Astrocyte (in vitro differentiated cells and primary cell): ENCODE data around the gene CEP20.

Experiments
- EZH2 ChIP-seq: IDR thresholded peaks from 2 replicates; pipeline ENCODE4 v1.6.1; 2012; ENCODE audit warnings: mild to moderate bottlenecking, low read length, inconsistent platforms; ENCODE audit not compliant: insufficient read depth
- TF ChIP-seq, protein P1 (sequence below): IDR thresholded peaks from 2 replicates; pipeline ENCODE4 v1.5.1; 2011; ENCODE audit warnings: low read depth, mild to moderate bottlenecking, inconsistent platforms, low read length, moderate library complexity; ENCODE audit not compliant: insufficient read depth

DNA sequence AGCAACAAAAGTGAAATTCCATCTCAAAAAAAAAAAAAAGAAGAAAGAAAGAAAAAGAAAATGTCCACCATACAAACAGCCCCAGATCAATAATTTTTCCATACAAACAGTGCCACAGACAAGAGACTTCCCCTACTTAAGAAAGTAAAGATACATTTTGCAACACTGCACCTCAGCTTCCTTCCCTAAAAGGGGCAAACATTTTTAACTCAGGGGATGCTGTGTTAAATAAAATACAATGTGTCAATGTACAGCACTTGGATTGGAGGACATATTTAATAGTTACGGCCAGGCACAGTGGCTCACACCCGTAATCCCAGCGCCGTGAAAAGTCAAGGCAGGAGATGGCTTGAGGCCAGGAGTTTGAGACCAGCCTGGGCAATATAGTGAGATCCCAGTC lies 53.9 kb downstream of the CEP20 start:
- TF ChIP-seq, protein P1, sequence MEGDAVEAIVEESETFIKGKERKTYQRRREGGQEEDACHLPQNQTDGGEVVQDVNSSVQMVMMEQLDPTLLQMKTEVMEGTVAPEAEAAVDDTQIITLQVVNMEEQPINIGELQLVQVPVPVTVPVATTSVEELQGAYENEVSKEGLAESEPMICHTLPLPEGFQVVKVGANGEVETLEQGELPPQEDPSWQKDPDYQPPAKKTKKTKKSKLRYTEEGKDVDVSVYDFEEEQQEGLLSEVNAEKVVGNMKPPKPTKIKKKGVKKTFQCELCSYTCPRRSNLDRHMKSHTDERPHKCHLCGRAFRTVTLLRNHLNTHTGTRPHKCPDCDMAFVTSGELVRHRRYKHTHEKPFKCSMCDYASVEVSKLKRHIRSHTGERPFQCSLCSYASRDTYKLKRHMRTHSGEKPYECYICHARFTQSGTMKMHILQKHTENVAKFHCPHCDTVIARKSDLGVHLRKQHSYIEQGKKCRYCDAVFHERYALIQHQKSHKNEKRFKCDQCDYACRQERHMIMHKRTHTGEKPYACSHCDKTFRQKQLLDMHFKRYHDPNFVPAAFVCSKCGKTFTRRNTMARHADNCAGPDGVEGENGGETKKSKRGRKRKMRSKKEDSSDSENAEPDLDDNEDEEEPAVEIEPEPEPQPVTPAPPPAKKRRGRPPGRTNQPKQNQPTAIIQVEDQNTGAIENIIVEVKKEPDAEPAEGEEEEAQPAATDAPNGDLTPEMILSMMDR = no peak
- no peak for TF ChIP-seq EZH2
